HG02571 (cell line): ENCODE data around the gene FAM181A.

Source experiments
- ATAC-seq: cut with Tn5 transposase; IDR thresholded peaks from one replicate; pipeline ENCODE4 v1.9.1; 2021; ENCODE audit warnings: mild to moderate bottlenecking, moderate library complexity; ENCODE audit not compliant: unreplicated experiment

FAM181A gene

GRCh38 chr14:93903342-93904184, 23.6 kb upstream of the FAM181A start:
- no peak for ATAC-seq

GRCh38 chr14:93905623-93906022, 21.5 kb upstream of the FAM181A start:
- no peak for ATAC-seq

GRCh38 chr14:93906341-93907329, 20.5 kb upstream of the FAM181A start:
- ATAC-seq: peak; percentile 74

GRCh38 chr14:93909429-93910128, 17.6 kb upstream of the FAM181A start:
- ATAC-seq: no peak

GRCh38 chr14:93911975-93912615, 15.0 kb upstream of the FAM181A start:
- no peak for ATAC-seq

GRCh38 chr14:93912782-93913181, 14.4 kb upstream of the FAM181A start:
- ATAC-seq: no peak

- no peak for ATAC-seq
Observed at GRCh38 chr14:93914278-93914677, 12.9 kb upstream of the FAM181A start.

- no peak for ATAC-seq
Observed at GRCh38 chr14:93915070-93915705, 12.0 kb upstream of the FAM181A start.

GRCh38 chr14:93915800-93916199, 11.3 kb upstream of the FAM181A start:
- ATAC-seq: no peak

- ATAC-seq: no peak
Observed at GRCh38 chr14:93916498-93916897, 10.6 kb upstream of the FAM181A start.

GRCh38 chr14:93917141-93917540, 10.0 kb upstream of the FAM181A start:
- ATAC-seq: no peak

- ATAC-seq: no peak
Observed at GRCh38 chr14:93921001-93921806, 5.9 kb upstream of the FAM181A start.

GRCh38 chr14:93923626-93924025, 3.5 kb upstream of the FAM181A start:
- ATAC-seq: no peak

- no peak for ATAC-seq
Observed at GRCh38 chr14:93924592-93925355, 2.4 kb upstream of the FAM181A start.

- no peak for ATAC-seq
Observed at GRCh38 chr14:93925374-93925895, 1.7 kb upstream of the FAM181A start.

GRCh38 chr14:93926245-93926872, 785 bp upstream of the FAM181A start:
- no peak for ATAC-seq

GRCh38 chr14:93927800-93928145, 629 bp downstream of the FAM181A start:
- no peak for ATAC-seq
